HCT116 (cell line): Measurements from ENCODE around the gene AK5. TPM values are rescaled to one million over a fixed set of nuclear protein-coding genes. Genes with fewer than 3 reads are reported as not detected.

Experiments
- ATAC-seq: fragments of 200-7000 bp; cut with Tn5 transposase; 2 replicates; pipeline ENCODE4 v1.9.1; 2020; ENCODE audit warnings: mild to moderate bottlenecking, moderate library complexity
- BruUV-seq: library from RNA; stranded (reverse); fragments of 400-500 nt; replicated peaks from 2 replicates; lab custom pipeline; 2021; lab: Mats Ljungman, UMichigan
- CTCF ChIA-PET: fragments of 300-600 bp; sonication (Branson Sonifier 250); formaldehyde crosslinking; loops from one replicate; lab custom pipeline; 2021; ENCODE audit warnings: antibody characterized with exemption; lab: Charles Lee
- POLR2A ChIA-PET: fragments of 300-600, 350-600 bp; sonication (Branson Sonifier 250); formaldehyde crosslinking; loops from one replicate; lab custom pipeline; 2021; ENCODE audit warnings: antibody characterized with exemption; lab: Charles Lee
- RAD21 ChIA-PET, 2 experiments: fragments of 300-600 bp; sonication (Branson Sonifier 250); formaldehyde crosslinking; loops; one replicate each; lab custom pipeline; 2023; ENCODE audit warnings: low total read pairs in 2 of 2; ENCODE audit not compliant: uncharacterized antibody in 2 of 2, unreplicated experiment in 2 of 2, low non-redundant PET in 1 of 2; lab: Charles Lee
- DNase-seq: peaks from one replicate; pipeline ENCODE4 v3.0.0-alpha.2; 2010; ENCODE audit warnings: low read depth, low spot score
- H2AFZ ChIP-seq: fragments of 200-600 bp; shearing (Covaris generic), sonication (generic); 2 replicates; pipeline ENCODE4 v1.6.1; 2017; ENCODE audit warnings: low read depth, mixed run types, mixed read lengths, antibody characterized with exemption, low read length; ENCODE audit not compliant: poor library complexity, severe bottlenecking
- H3K27ac ChIP-seq: 2 replicates; pipeline ENCODE4 v1.5.1; 2012; ENCODE audit warnings: low read depth, low read length
- H3K27me3 ChIP-seq: fragments of 200-600 bp; sonication (generic); 2 replicates; pipeline ENCODE4 v1.6.1; 2016; ENCODE audit warnings: mixed run types, low read length, mixed read lengths; ENCODE audit not compliant: insufficient read depth
- H3K36me3 ChIP-seq, 2 experiments: fragments of 200-500 bp in 1 of 2; fragments of 200-600 bp in 1 of 2; sonication (Bioruptor generic) in 1 of 2; sonication (generic) in 1 of 2; 2 replicates each; pipeline versions ENCODE4 v1.5.1 to v1.6.1; 2014 to 2016; ENCODE audit warnings: low read length in 2 of 2, inconsistent platforms in 1 of 2, mixed read lengths in 1 of 2, mixed run types in 1 of 2; ENCODE audit not compliant: insufficient read depth in 2 of 2, control insufficient read depth in 1 of 2
- H3K4me1 ChIP-seq, 2 experiments: fragments of 200-600 bp in 1 of 2; sonication (generic) in 1 of 2; 2 replicates each; pipeline versions ENCODE4 v1.5.1 to v1.6.1; 2012 to 2017; ENCODE audit warnings: low read length in 2 of 2, inconsistent platforms in 1 of 2, mild to moderate bottlenecking in 1 of 2, mixed read lengths in 1 of 2, mixed run types in 1 of 2, moderate library complexity in 1 of 2; ENCODE audit not compliant: insufficient read depth in 2 of 2, control insufficient read depth in 1 of 2
- H3K4me2 ChIP-seq: fragments of 200-600 bp; sonication (generic); 2 replicates; pipeline ENCODE4 v1.6.1; 2017; ENCODE audit warnings: mixed run types, low read length, mixed read lengths
- H3K4me3 ChIP-seq, 2 experiments: fragments of 200-600 bp in 1 of 2; sonication (generic) in 1 of 2; replicated peaks in 1 of 2; 2 replicates each; pipeline ENCODE4 v1.5.1; 2011 to 2016; ENCODE audit warnings: low read length in 2 of 2, control low read depth in 1 of 2, low read depth in 1 of 2, mild to moderate bottlenecking in 1 of 2, mixed read lengths in 1 of 2, mixed run types in 1 of 2
- H3K79me2 ChIP-seq: fragments of 200-600 bp; sonication (generic); 2 replicates; pipeline ENCODE4 v1.6.1; 2017; ENCODE audit warnings: mild to moderate bottlenecking, mixed run types, low read length, moderate library complexity, mixed read lengths; ENCODE audit not compliant: insufficient read depth
- H3K9ac ChIP-seq: fragments of 200-600 bp; sonication (generic); 2 replicates; pipeline ENCODE4 v1.6.1; 2016; ENCODE audit warnings: low read length, mixed read lengths
- H3K9me2 ChIP-seq: fragments of 200-600 bp; sonication (generic), shearing (Covaris generic); 2 replicates; pipeline ENCODE4 v1.6.1; 2017; ENCODE audit warnings: mixed run types, mild to moderate bottlenecking, moderate library complexity; ENCODE audit not compliant: insufficient read depth
- H3K9me3 ChIP-seq, 2 experiments: fragments of 200-500 bp in 1 of 2; fragments of 200-600 bp in 1 of 2; sonication (Bioruptor generic) in 1 of 2; sonication (generic) in 1 of 2; 2 replicates each; pipeline ENCODE4 v1.6.1; 2014 to 2017; ENCODE audit warnings: low read length in 2 of 2, mixed read lengths in 2 of 2, inconsistent platforms in 1 of 2, low read depth in 1 of 2, mild to moderate bottlenecking in 1 of 2, mixed run types in 1 of 2, moderate library complexity in 1 of 2; ENCODE audit not compliant: control insufficient read depth in 1 of 2, insufficient read depth in 1 of 2
- H4K20me1 ChIP-seq: fragments of 200-600 bp; sonication (generic), shearing (Covaris generic); 2 replicates; pipeline ENCODE4 v1.6.1; 2017; ENCODE audit warnings: mixed run types, mild to moderate bottlenecking, moderate library complexity; ENCODE audit not compliant: insufficient read depth
- CEBPB ChIP-seq: IDR thresholded peaks from 2 replicates; pipeline ENCODE4 v1.6.1; 2012; ENCODE audit warnings: low read depth
- EGR1 ChIP-seq: IDR thresholded peaks from 2 replicates; pipeline ENCODE4 v1.6.1; 2012; ENCODE audit warnings: low read depth
- ELF1 ChIP-seq: IDR thresholded peaks from 2 replicates; pipeline ENCODE4 v1.6.1; 2012; ENCODE audit warnings: low read depth, borderline replicate concordance
- EZH2 ChIP-seq: fragments of 200-600 bp; sonication (generic); IDR thresholded peaks from 2 replicates; pipeline ENCODE4 v1.6.1; 2017; ENCODE audit warnings: antibody characterized with exemption, mixed run types
- JUND ChIP-seq: IDR thresholded peaks from 2 replicates; pipeline ENCODE4 v1.6.1; 2012
- MAX ChIP-seq: IDR thresholded peaks from 2 replicates; pipeline ENCODE4 v1.6.1; 2012
- POLR2A ChIP-seq: IDR thresholded peaks from 2 replicates; pipeline ENCODE4 v1.7.0; 2011; ENCODE audit warnings: borderline replicate concordance; ENCODE audit not compliant: insufficient read depth, insufficient read length; ENCODE audit errors: extremely low read depth
- RAD21 ChIP-seq: IDR thresholded peaks from 2 replicates; pipeline ENCODE4 v1.6.1; 2012; ENCODE audit warnings: low read depth, mild to moderate bottlenecking
- intact Hi-C: fragments of 100-400 bp; cut with micrococcal nuclease; formaldehyde crosslinking; loops from 2 replicates; pipeline ENCODE4 v1.10.0; 2022
- total RNA-seq: library from RNA; stranded (reverse); gene quantifications from one replicate; pipeline ENCODE4 v1.2.1, GENCODE V29; 2021; ENCODE audit not compliant: unreplicated experiment

The AK5 gene
- total RNA-seq, 1 experiment from 2014 or later = 0.22 TPM

GRCh38 chr1:77234943-77235342 lies 46.9 kb upstream of the AK5 start:
- no peaks in the 10 kb centered on the region for H4K20me1 ChIP-seq
- TF ChIP-seq ELF1 (no peak), JUND (no peak), RAD21 (no peak), EGR1 (no peak), EZH2 (no peak), MAX (no peak), CEBPB (no peak)
- TF ChIP-seq, all 23 proteins: peak for 0
- Histone ChIP-seq H3K27me3 (no peaks in the 10 kb centered on the region), H3K9ac (no peak overlapping the region), H2AFZ (no peak overlapping the region), H3K4me2 (no peak overlapping the region), H3K4me3 (no peak overlapping the region), H3K36me3 (no peaks in the 10 kb centered on the region), H3K4me1 (no peaks in the 10 kb centered on the region), H3K9me3 (no peaks in the 10 kb centered on the region), H3K79me2 (no peaks in the 10 kb centered on the region), H3K9me2 (no peaks in the 10 kb centered on the region), H3K27ac (no peak overlapping the region)
- ChIA-PET POLR2A (no interaction called here), RAD21 (no interaction called here), CTCF (no interaction called here)
- no TSS peak for BruUV-seq
- DNase-seq (no peak), ATAC-seq (no peak)
- intact Hi-C loops = no loop called here

GRCh38 chr1:77238462-77238861 lies 43.4 kb upstream of the AK5 start:
- DNase-seq = no peak
- Histone ChIP-seq H2AFZ (no peak overlapping the region), H3K4me2 (no peak overlapping the region), H3K79me2 (no peaks in the 10 kb centered on the region), H3K9me3 (no peaks in the 10 kb centered on the region), H3K9ac (no peak overlapping the region), H3K36me3 (no peaks in the 10 kb centered on the region), H3K4me3 (no peak overlapping the region), H3K9me2 (no peaks in the 10 kb centered on the region), H3K4me1 (no peaks in the 10 kb centered on the region), H4K20me1 (no peaks in the 10 kb centered on the region), H3K27me3 (no peaks in the 10 kb centered on the region), H3K27ac (no peak overlapping the region)
- ChIA-PET CTCF (no interaction called here), POLR2A (no interaction called here), RAD21 (no interaction called here)
- intact Hi-C loops = no loop called here
- ATAC-seq = no peak
- no peak for TF ChIP-seq POLR2A
- no TSS peak for BruUV-seq
